GM20431 (cell line): Measurements from ENCODE around the gene ENOX1.
"Not testable (repeated sequence)": the region's sequence is repeated elsewhere in the genome, so short reads cannot be mapped to it uniquely, and the experiment has no call there.

Experiments
- in situ Hi-C: fragments of 300-500 bp; cut with MseI, MboI; formaldehyde crosslinking; loops from one replicate; pipeline ENCODE4 v1.15.0; 2020; ENCODE audit warnings: low sequenced_read_pairs; ENCODE audit not compliant: unreplicated experiment

Gene ENOX1

GRCh38 chr13:43464578-43465264 is 322.1 kb downstream of the ENOX1 start:
- in situ Hi-C loops = no loop called here

- in situ Hi-C loops = no loop called here
Observed at GRCh38 chr13:43448605-43449336, 338.0 kb downstream of the ENOX1 start.

- in situ Hi-C loops = no loop called here
Observed at GRCh38 chr13:43446126-43446525, 340.6 kb downstream of the ENOX1 start.

- in situ Hi-C loops = no loop called here
Observed at GRCh38 chr13:43445668-43446067, 341.1 kb downstream of the ENOX1 start.

- in situ Hi-C loops = no loop called here
Observed at GRCh38 chr13:43444081-43444480, 342.7 kb downstream of the ENOX1 start.

GRCh38 chr13:43441899-43442499 is 344.8 kb downstream of the ENOX1 start:
- in situ Hi-C loops = no loop called here

GRCh38 chr13:43441464-43441863 is 345.3 kb downstream of the ENOX1 start:
- in situ Hi-C loops = no loop called here

- in situ Hi-C loops = no loop called here
Observed at GRCh38 chr13:43434191-43434590, 352.6 kb downstream of the ENOX1 start.

- in situ Hi-C loops = no loop called here
Observed at GRCh38 chr13:43433691-43434141, 353.1 kb downstream of the ENOX1 start.

GRCh38 chr13:43432958-43433357 is 353.8 kb downstream of the ENOX1 start:
- in situ Hi-C loops = no loop called here

- in situ Hi-C loops = no loop called here
Observed at GRCh38 chr13:43431841-43432240, 354.9 kb downstream of the ENOX1 start.

- in situ Hi-C loops = no loop called here
Observed at GRCh38 chr13:43431290-43431716, 355.5 kb downstream of the ENOX1 start.

- in situ Hi-C loops = no loop called here
Observed at GRCh38 chr13:43428545-43429296, 358.1 kb downstream of the ENOX1 start.

- in situ Hi-C loops = no loop called here
Observed at GRCh38 chr13:43426355-43426754, 360.4 kb downstream of the ENOX1 start.

- in situ Hi-C loops = no loop called here
Observed at GRCh38 chr13:43425234-43425633, 361.5 kb downstream of the ENOX1 start.

GRCh38 chr13:43424412-43424811 is 362.4 kb downstream of the ENOX1 start:
- in situ Hi-C loops = no loop called here

GRCh38 chr13:43422116-43422515 is 364.7 kb downstream of the ENOX1 start:
- in situ Hi-C loops = no loop called here

- in situ Hi-C loops = not testable (repeated sequence)
Observed at GRCh38 chr13:43416842-43417241, 369.9 kb downstream of the ENOX1 start.

GRCh38 chr13:43416408-43416807 is 370.4 kb downstream of the ENOX1 start:
- in situ Hi-C loops = not testable (repeated sequence)

GRCh38 chr13:43415903-43416391 is 370.8 kb downstream of the ENOX1 start:
- in situ Hi-C loops = not testable (repeated sequence)
